Panc1 (cell line): ENCODE data around the gene TNFAIP3.
"Not testable (repeated sequence)": the region's sequence is repeated elsewhere in the genome, so short reads cannot be mapped to it uniquely, and the experiment has no call there.

ENCODE experiments used
- POLR2AphosphoS5 ChIP-seq: IDR thresholded peaks from 2 replicates; pipeline ENCODE4 v1.6.1; 2012; ENCODE audit warnings: mild to moderate bottlenecking, low read depth, low read length, moderate library complexity
- TCF7L2 ChIP-seq: IDR thresholded peaks from 2 replicates; pipeline ENCODE4 v1.6.1; 2011; ENCODE audit warnings: mild to moderate bottlenecking, low read depth, low read length, inconsistent platforms
- TF ChIP-seq, protein P1 (sequence below): fragments of 450-650 bp; IDR thresholded peaks from 2 replicates; pipeline ENCODE4 v1.5.1; 2017; ENCODE audit warnings: mild to moderate bottlenecking
- TF ChIP-seq, protein P2 (sequence below), 2 experiments: IDR thresholded peaks; 2 replicates each; pipeline ENCODE4 v1.6.1; 2011 to 2012; ENCODE audit warnings: low read depth in 2 of 2, control low read depth in 1 of 2, low read length in 1 of 2, mild to moderate bottlenecking in 1 of 2, moderate library complexity in 1 of 2; ENCODE audit not compliant: insufficient read depth in 1 of 2

DNA sequence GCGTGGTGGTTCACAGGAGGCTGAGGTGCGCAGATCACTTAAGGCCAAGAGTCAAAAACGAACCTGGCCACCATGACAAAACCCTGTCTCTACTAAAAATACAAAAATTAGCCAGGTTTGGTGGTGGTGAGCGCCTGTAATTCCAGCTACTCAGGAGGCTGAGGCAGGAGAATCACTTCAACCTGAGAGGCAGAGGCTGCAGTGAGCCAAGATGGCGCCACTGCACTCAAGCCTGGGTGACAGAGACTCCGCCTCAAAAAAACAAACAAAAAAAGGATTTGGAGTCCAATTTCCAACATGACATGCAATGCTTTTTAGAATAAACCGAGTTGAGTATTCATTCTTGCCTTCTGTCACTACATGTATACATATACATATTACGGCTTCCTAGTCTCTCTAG, 27.3 kb downstream of the TNFAIP3 start:
- TF ChIP-seq, protein P1, sequence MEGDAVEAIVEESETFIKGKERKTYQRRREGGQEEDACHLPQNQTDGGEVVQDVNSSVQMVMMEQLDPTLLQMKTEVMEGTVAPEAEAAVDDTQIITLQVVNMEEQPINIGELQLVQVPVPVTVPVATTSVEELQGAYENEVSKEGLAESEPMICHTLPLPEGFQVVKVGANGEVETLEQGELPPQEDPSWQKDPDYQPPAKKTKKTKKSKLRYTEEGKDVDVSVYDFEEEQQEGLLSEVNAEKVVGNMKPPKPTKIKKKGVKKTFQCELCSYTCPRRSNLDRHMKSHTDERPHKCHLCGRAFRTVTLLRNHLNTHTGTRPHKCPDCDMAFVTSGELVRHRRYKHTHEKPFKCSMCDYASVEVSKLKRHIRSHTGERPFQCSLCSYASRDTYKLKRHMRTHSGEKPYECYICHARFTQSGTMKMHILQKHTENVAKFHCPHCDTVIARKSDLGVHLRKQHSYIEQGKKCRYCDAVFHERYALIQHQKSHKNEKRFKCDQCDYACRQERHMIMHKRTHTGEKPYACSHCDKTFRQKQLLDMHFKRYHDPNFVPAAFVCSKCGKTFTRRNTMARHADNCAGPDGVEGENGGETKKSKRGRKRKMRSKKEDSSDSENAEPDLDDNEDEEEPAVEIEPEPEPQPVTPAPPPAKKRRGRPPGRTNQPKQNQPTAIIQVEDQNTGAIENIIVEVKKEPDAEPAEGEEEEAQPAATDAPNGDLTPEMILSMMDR = not testable (repeated sequence)
- TF ChIP-seq TCF7L2, POLR2AphosphoS5: not testable (repeated sequence)
- TF ChIP-seq, protein P2, sequence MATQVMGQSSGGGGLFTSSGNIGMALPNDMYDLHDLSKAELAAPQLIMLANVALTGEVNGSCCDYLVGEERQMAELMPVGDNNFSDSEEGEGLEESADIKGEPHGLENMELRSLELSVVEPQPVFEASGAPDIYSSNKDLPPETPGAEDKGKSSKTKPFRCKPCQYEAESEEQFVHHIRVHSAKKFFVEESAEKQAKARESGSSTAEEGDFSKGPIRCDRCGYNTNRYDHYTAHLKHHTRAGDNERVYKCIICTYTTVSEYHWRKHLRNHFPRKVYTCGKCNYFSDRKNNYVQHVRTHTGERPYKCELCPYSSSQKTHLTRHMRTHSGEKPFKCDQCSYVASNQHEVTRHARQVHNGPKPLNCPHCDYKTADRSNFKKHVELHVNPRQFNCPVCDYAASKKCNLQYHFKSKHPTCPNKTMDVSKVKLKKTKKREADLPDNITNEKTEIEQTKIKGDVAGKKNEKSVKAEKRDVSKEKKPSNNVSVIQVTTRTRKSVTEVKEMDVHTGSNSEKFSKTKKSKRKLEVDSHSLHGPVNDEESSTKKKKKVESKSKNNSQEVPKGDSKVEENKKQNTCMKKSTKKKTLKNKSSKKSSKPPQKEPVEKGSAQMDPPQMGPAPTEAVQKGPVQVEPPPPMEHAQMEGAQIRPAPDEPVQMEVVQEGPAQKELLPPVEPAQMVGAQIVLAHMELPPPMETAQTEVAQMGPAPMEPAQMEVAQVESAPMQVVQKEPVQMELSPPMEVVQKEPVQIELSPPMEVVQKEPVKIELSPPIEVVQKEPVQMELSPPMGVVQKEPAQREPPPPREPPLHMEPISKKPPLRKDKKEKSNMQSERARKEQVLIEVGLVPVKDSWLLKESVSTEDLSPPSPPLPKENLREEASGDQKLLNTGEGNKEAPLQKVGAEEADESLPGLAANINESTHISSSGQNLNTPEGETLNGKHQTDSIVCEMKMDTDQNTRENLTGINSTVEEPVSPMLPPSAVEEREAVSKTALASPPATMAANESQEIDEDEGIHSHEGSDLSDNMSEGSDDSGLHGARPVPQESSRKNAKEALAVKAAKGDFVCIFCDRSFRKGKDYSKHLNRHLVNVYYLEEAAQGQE (IDR thresholded peaks at IDR 0.05; ENCODE audit: insufficient read depth in 1 of 2, low read depth in 2 of 2, low read length in 1 of 2) = not testable (repeated sequence)
